A673 (cell line): ENCODE measurements around the gene IARS1. TPM values are rescaled to one million over a fixed set of nuclear protein-coding genes. Genes with fewer than 3 reads are reported as not detected.

Experiments
- BruUV-seq: library from RNA; stranded (reverse); fragments of 400-500 nt; replicated peaks from 2 replicates; lab custom pipeline; 2021; lab: Mats Ljungman, UMichigan
- CTCF ChIA-PET: fragments of 300-600 bp; sonication (Branson Sonifier 250); formaldehyde crosslinking; loops from one replicate; lab custom pipeline; 2022; ENCODE audit warnings: antibody characterized with exemption; lab: Charles Lee
- POLR2A ChIA-PET: fragments of 300-600 bp; sonication (Branson Sonifier 250); formaldehyde crosslinking; loops from one replicate; lab custom pipeline; 2022; ENCODE audit warnings: antibody characterized with exemption; ENCODE audit not compliant: low non-redundant PET; lab: Charles Lee
- DNase-seq: peaks from one replicate; pipeline ENCODE4 v3.0.0-alpha.2; 2015; ENCODE audit warnings: low spot score
- H3K27ac ChIP-seq: fragments of 200-600 bp; sonication (generic); 2 replicates; pipeline ENCODE4 v1.5.1; 2016; ENCODE audit warnings: mixed run types, low read depth, mild to moderate bottlenecking, mixed read lengths, antibody characterized with exemption, low read length; ENCODE audit not compliant: poor library complexity, severe bottlenecking
- H3K27me3 ChIP-seq: fragments of 200-600 bp; sonication (generic); replicated peaks from 2 replicates; pipeline ENCODE4 v1.6.1; 2017; ENCODE audit warnings: mixed run types, low read depth, mild to moderate bottlenecking, mixed read lengths, antibody characterized with exemption, low read length; ENCODE audit not compliant: insufficient read depth, poor library complexity
- H3K36me3 ChIP-seq: fragments of 200-600 bp; sonication (generic); 2 replicates; pipeline ENCODE4 v1.6.1; 2016; ENCODE audit warnings: mixed run types, mild to moderate bottlenecking, mixed read lengths, antibody characterized with exemption, low read length; ENCODE audit not compliant: insufficient read depth, poor library complexity, severe bottlenecking
- H3K4me1 ChIP-seq: fragments of 200-600 bp; sonication (generic); 2 replicates; pipeline ENCODE4 v1.6.1; 2017; ENCODE audit warnings: mixed run types, mild to moderate bottlenecking, mixed read lengths, antibody characterized with exemption, low read length; ENCODE audit not compliant: insufficient read depth, poor library complexity, severe bottlenecking
- H3K4me3 ChIP-seq: fragments of 200-600 bp; sonication (generic); 2 replicates; pipeline ENCODE4 v1.5.1; 2016; ENCODE audit warnings: low read depth, mixed run types, mild to moderate bottlenecking, mixed read lengths, low read length; ENCODE audit not compliant: poor library complexity, severe bottlenecking
- H3K9me3 ChIP-seq: fragments of 200-600 bp; sonication (generic); 2 replicates; pipeline ENCODE4 v1.6.1; 2016; ENCODE audit warnings: mixed run types, low read depth, mild to moderate bottlenecking, mixed read lengths, antibody characterized with exemption, low read length; ENCODE audit not compliant: poor library complexity, severe bottlenecking
- EZH2 ChIP-seq: fragments of 200-600 bp; sonication (generic); IDR thresholded peaks from 2 replicates; pipeline ENCODE4 v1.6.1; 2017; ENCODE audit warnings: borderline replicate concordance, low read depth, mild to moderate bottlenecking, mixed read lengths, antibody characterized with exemption, low read length; ENCODE audit not compliant: poor library complexity, severe bottlenecking
- intact Hi-C: fragments of 100-400 bp; cut with micrococcal nuclease; formaldehyde crosslinking; loops from one replicate; pipeline ENCODE4 v1.10.0; 2022; ENCODE audit not compliant: unreplicated experiment
- microRNA-seq: library from miRNA; unstranded; fragments of <30 nt; microRNA quantifications from one replicate; pipeline ENCODE4 v1.2.0, GENCODE V29; 2021
- total RNA-seq: library from RNA; stranded (reverse); gene quantifications from 2 replicates; pipeline ENCODE4 v1.2.3, GENCODE V29; 2021
- TF ChIP-seq, protein P1 (sequence below): fragments of 300-800, 200-600 bp; sonication (generic); conservative IDR thresholded peaks from 2 replicates; pipeline ENCODE4 v1.5.1; 2017; ENCODE audit warnings: low read depth, mild to moderate bottlenecking, antibody characterized with exemption, low read length, moderate library complexity, mixed read lengths

IARS1 gene
- total RNA-seq, 1 experiment from 2014 or later, result 273 TPM

DNA sequence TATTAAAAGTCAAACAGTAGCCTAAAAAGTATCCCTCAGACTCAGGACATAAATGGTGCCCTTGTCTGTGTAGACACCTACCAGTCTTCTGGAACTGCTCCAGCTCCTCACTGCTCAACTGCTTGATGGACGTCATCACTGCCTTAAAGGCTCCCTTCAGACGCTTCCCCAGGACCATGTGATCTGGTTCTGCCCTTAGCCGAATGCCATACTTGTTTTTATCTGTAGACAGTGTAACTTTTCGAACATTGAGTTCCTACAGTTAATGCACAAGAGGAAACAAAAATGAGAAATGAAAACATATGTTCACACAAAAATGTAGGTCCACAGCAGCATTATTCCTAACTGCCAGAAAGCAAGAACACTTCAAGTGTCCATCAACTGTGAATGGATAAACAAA lies 46.2 kb downstream of the IARS1 start:
- TF ChIP-seq EZH2, result no peak
- TF ChIP-seq, protein P1, sequence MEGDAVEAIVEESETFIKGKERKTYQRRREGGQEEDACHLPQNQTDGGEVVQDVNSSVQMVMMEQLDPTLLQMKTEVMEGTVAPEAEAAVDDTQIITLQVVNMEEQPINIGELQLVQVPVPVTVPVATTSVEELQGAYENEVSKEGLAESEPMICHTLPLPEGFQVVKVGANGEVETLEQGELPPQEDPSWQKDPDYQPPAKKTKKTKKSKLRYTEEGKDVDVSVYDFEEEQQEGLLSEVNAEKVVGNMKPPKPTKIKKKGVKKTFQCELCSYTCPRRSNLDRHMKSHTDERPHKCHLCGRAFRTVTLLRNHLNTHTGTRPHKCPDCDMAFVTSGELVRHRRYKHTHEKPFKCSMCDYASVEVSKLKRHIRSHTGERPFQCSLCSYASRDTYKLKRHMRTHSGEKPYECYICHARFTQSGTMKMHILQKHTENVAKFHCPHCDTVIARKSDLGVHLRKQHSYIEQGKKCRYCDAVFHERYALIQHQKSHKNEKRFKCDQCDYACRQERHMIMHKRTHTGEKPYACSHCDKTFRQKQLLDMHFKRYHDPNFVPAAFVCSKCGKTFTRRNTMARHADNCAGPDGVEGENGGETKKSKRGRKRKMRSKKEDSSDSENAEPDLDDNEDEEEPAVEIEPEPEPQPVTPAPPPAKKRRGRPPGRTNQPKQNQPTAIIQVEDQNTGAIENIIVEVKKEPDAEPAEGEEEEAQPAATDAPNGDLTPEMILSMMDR, result no peak
- ChIA-PET POLR2A (no interaction called here), CTCF (no interaction called here)
- BruUV-seq, result no TSS peak
- Histone ChIP-seq H3K4me3 (no peak overlapping the region), H3K27ac (no peak overlapping the region), H3K4me1 (no peaks in the 10 kb centered on the region), H3K36me3 (peaks cover 100% of the 10 kb centered on the region), H3K27me3 (no peaks in the 10 kb centered on the region), H3K9me3 (no peaks in the 10 kb centered on the region)
- DNase-seq, result no peak
- intact Hi-C loops, result no loop called here

DNA sequence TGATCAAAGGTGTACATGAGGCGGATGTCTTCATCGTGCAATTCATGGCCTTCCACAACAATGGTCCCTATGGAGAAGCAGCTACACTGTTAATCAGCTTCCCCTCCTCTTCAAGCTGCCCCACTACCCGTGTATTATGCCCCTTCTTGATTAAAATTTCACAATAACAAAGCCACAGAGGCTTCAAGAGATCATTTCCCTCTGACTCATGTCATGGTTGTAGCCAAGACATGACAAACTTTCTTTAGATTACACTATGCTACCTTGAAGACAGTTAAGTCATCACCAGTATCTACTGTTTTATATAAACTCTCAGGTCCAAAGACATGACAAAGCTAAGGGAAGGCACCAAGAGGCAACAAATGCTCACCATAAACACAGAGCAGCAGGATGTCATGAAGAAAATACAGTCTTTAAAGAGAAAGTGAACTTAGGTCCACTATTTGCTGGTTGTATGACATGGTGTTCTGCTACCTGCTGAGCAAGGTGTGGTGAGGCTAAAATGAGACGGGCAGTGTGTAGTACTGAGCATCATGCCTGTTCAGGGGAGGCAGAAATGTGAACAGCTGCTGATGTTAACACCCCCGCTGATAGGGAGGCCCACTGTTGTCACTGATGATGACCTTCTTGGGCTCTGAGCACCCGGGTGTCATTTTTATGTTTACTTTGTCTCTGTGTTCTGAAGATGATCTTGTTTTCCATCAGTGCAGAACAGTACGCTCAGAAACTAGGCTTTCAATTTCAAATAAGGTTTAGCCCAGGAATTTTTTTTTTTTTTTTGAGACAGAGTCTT lies 48.3 kb downstream of the IARS1 start:
- H3K36me3 ChIP-seq, result peaks cover 100% of the 10 kb centered on the region
- H3K4me1 ChIP-seq, result no peaks in the 10 kb centered on the region
- intact Hi-C loops, result no loop called here
- H3K27ac ChIP-seq, result no peak overlapping the region
- no peaks in the 10 kb centered on the region for H3K9me3 ChIP-seq
- no peak for DNase-seq
- CTCF ChIA-PET, result interaction anchor here (0.8 kb wide), 1 partner anchor 105 kb away, joined by 3 read pairs; no protein-coding TSS in a partner anchor
- H3K4me3 ChIP-seq, result no peak overlapping the region
- no peaks in the 10 kb centered on the region for H3K27me3 ChIP-seq
- TF ChIP-seq, protein P1, result no peak
- no peak for TF ChIP-seq EZH2
- no TSS peak for BruUV-seq
- POLR2A ChIA-PET, result no interaction called here

Small RNA genes lying within 50 kb of the gene (microRNA-seq; reads per million reads assigned to microRNA genes)
- 7.3 reads per million, percentile 23 among the genes with 10 or more reads in this experiment for gene MIR3651

Other genes with a start within 250 kb of the IARS1 start
- gene SPTLC1, start 178.3 kb downstream of the IARS1 start, total RNA-seq, result 60.6 and 62.1 TPM in 2 replicates
- 53.4 and 59.7 TPM in 2 replicates for gene NOL8, start 31.7 kb upstream of the IARS1 start, total RNA-seq
- gene CENPP, start 32.3 kb upstream of the IARS1 start, total RNA-seq, result 15.6 and 17.4 TPM in 2 replicates
- 0.44 and 0.95 TPM in 2 replicates for gene OGN, start 110.9 kb upstream of the IARS1 start, total RNA-seq
- not detected in 2 replicates for gene OMD, start 130.8 kb upstream of the IARS1 start, total RNA-seq
- 0.15 and 0.26 TPM in 2 replicates for gene ASPN, start 188.8 kb upstream of the IARS1 start, total RNA-seq
- 0.22 and 0.24 TPM in 2 replicates for gene ECM2, start 242.3 kb upstream of the IARS1 start, total RNA-seq